H1 (cell line): ENCODE measurements around the gene TAPBPL. TPM values are rescaled to one million over a fixed set of nuclear protein-coding genes. Genes with fewer than 3 reads are reported as not detected.
"Not testable (repeated sequence)": the region's sequence is repeated elsewhere in the genome, so short reads cannot be mapped to it uniquely, and the experiment has no call there.

ENCODE experiments used
- CTCF ChIA-PET: fragments of 300-600 bp; sonication (Branson Sonifier 250); formaldehyde crosslinking; loops from one replicate; lab custom pipeline; 2021; ENCODE audit not compliant: partially characterized antibody; lab: Charles Lee
- POLR2A ChIA-PET: fragments of 300-600 bp; sonication (Branson Sonifier 250); formaldehyde crosslinking; loops from one replicate; lab custom pipeline; 2021; ENCODE audit warnings: inconsistent platforms; ENCODE audit not compliant: partially characterized antibody; lab: Charles Lee
- DNase-seq, 2 experiments: peaks; one replicate each; pipeline versions ENCODE4 v3.0.0 to v3.0.0-alpha.2; 2010 to 2022; ENCODE audit warnings: low spot score in 2 of 2, low read depth in 1 of 2, mixed read lengths in 1 of 2
- FAIRE-seq: peaks from 2 replicates; lab custom pipeline; 2011; peaks lifted over from hg19 to GRCh38; lab: Jason Lieb, UNC
- H2AFZ ChIP-seq: 2 replicates; pipeline ENCODE4 v1.8.1; 2012; ENCODE audit warnings: low read length, inconsistent platforms
- H2AK5ac ChIP-seq: 2 replicates; pipeline ENCODE4 v1.6.1; 2013; ENCODE audit warnings: low read depth, low read length
- H2BK120ac ChIP-seq: replicated peaks from 2 replicates; pipeline ENCODE3; 2013; ENCODE audit warnings: low read depth, low read length, inconsistent platforms
- H2BK12ac ChIP-seq: 2 replicates; pipeline ENCODE4 v1.6.1; 2013; ENCODE audit warnings: low read depth, low read length
- H2BK15ac ChIP-seq: 2 replicates; pipeline ENCODE4 v1.6.1; 2013; ENCODE audit warnings: low read length
- H2BK20ac ChIP-seq: 2 replicates; pipeline ENCODE4 v1.6.1; 2013; ENCODE audit warnings: low read length
- H2BK5ac ChIP-seq: 2 replicates; pipeline ENCODE4 v1.6.1; 2013; ENCODE audit warnings: low read depth, low read length
- H3K14ac ChIP-seq: 2 replicates; pipeline ENCODE4 v1.6.1; 2013; ENCODE audit warnings: inconsistent platforms; ENCODE audit not compliant: insufficient read length
- H3K18ac ChIP-seq: 2 replicates; pipeline ENCODE4 v1.6.1; 2013; ENCODE audit warnings: low read length; ENCODE audit errors: extremely low read depth
- H3K23ac ChIP-seq: 2 replicates; pipeline ENCODE4 v1.6.1; 2013; ENCODE audit warnings: inconsistent platforms; ENCODE audit not compliant: insufficient read length
- H3K23me2 ChIP-seq: 2 replicates; pipeline ENCODE4 v1.6.1; 2013; ENCODE audit warnings: low read depth, low read length
- H3K27ac ChIP-seq: 2 replicates; pipeline ENCODE4 v1.6.1; 2011; ENCODE audit warnings: low read depth, low read length, inconsistent platforms
- H3K27me3 ChIP-seq, 4 experiments: replicated peaks in 1 of 4; 1 replicate in 1 of 4; 2 replicates in 3 of 4; pipeline versions ENCODE4 v1.6.1 to v1.8.1; 2011 to 2013; ENCODE audit warnings: low read length in 3 of 4, mild to moderate bottlenecking in 3 of 4, inconsistent platforms in 2 of 4, mixed read lengths in 2 of 4, moderate library complexity in 1 of 4; ENCODE audit not compliant: control insufficient read depth in 3 of 4, insufficient read depth in 3 of 4; ENCODE audit errors: extremely low read depth in 1 of 4
- H3K36me3 ChIP-seq, 4 experiments: 2 replicates each; pipeline versions ENCODE4 v1.6.1 to v1.8.1; 2011 to 2013; ENCODE audit warnings: mild to moderate bottlenecking in 4 of 4, low read length in 3 of 4, moderate library complexity in 2 of 4, control low read depth in 1 of 4, inconsistent platforms in 1 of 4; ENCODE audit not compliant: insufficient read depth in 4 of 4, control insufficient read depth in 2 of 4
- H3K4ac ChIP-seq: replicated peaks from 2 replicates; pipeline ENCODE3; 2013; ENCODE audit warnings: low read length, low read depth, mixed read lengths, inconsistent platforms; ENCODE audit not compliant: insufficient read length
- H3K4me1 ChIP-seq, 4 experiments: replicated peaks in 1 of 4; 1 replicate in 1 of 4; 2 replicates in 3 of 4; pipeline versions ENCODE4 v1.6.1 to v1.8.1; 2011 to 2013; ENCODE audit warnings: low read length in 3 of 4, inconsistent platforms in 2 of 4, mixed read lengths in 1 of 4; ENCODE audit not compliant: insufficient read depth in 4 of 4, control insufficient read depth in 3 of 4
- H3K4me2 ChIP-seq, 2 experiments: 2 replicates each; pipeline versions ENCODE4 v1.6.1 to v1.8.1; 2011 to 2013; ENCODE audit warnings: low read depth in 2 of 2, low read length in 2 of 2, control low read depth in 1 of 2, inconsistent platforms in 1 of 2, mild to moderate bottlenecking in 1 of 2; ENCODE audit not compliant: insufficient read depth in 1 of 2
- H3K4me3 ChIP-seq, 4 experiments: fragments of 200-600, 300-600 bp in 1 of 4; sonication (generic), shearing (Covaris generic), sonication (Bioruptor Twin) in 1 of 4; 2 replicates each; pipeline versions ENCODE4 v1.5.1 to v1.8.1; 2011 to 2016; ENCODE audit warnings: low read length in 4 of 4, low read depth in 3 of 4, control low read depth in 2 of 4, inconsistent platforms in 2 of 4, mild to moderate bottlenecking in 2 of 4, mixed read lengths in 1 of 4, moderate library complexity in 1 of 4; ENCODE audit not compliant: insufficient read depth in 2 of 4; ENCODE audit errors: extremely low read depth in 1 of 4
- H3K56ac ChIP-seq: replicated peaks from 2 replicates; pipeline ENCODE3; 2013; ENCODE audit warnings: low read depth, mild to moderate bottlenecking, mixed read lengths, low read length, inconsistent platforms; ENCODE audit not compliant: insufficient read length
- H3K79me1 ChIP-seq: 2 replicates; pipeline ENCODE4 v1.6.1; 2013; ENCODE audit warnings: low read depth, low read length, control low read depth
- H3K79me2 ChIP-seq, 2 experiments: 2 replicates each; pipeline versions ENCODE4 v1.6.1 to v1.8.1; 2012 to 2013; ENCODE audit warnings: low read length in 2 of 2, mild to moderate bottlenecking in 2 of 2, inconsistent platforms in 1 of 2; ENCODE audit not compliant: insufficient read depth in 2 of 2, control insufficient read depth in 1 of 2
- H3K9ac ChIP-seq, 4 experiments: replicated peaks in 1 of 4; 1 replicate in 1 of 4; 2 replicates in 3 of 4; pipeline versions ENCODE4 v1.6.1 to v1.8.1; 2011 to 2013; ENCODE audit warnings: low read depth in 3 of 4, low read length in 3 of 4, control low read depth in 2 of 4, mild to moderate bottlenecking in 2 of 4, moderate library complexity in 2 of 4, inconsistent platforms in 1 of 4; ENCODE audit errors: extremely low read depth in 1 of 4
- H3K9me3 ChIP-seq, 2 experiments: 2 replicates each; pipeline versions ENCODE4 v1.6.1 to v1.8.1; 2012 to 2013; ENCODE audit warnings: mild to moderate bottlenecking in 2 of 2, moderate library complexity in 2 of 2, control low read depth in 1 of 2, inconsistent platforms in 1 of 2, low read depth in 1 of 2, low read length in 1 of 2, mixed read lengths in 1 of 2; ENCODE audit not compliant: insufficient read depth in 2 of 2
- H4K20me1 ChIP-seq, 2 experiments: replicated peaks in 1 of 2; 2 replicates each; pipeline versions ENCODE3 to v1.8.1; 2011 to 2013; ENCODE audit warnings: inconsistent platforms in 2 of 2, low read length in 2 of 2, mild to moderate bottlenecking in 1 of 2; ENCODE audit not compliant: insufficient read depth in 2 of 2, control insufficient read depth in 1 of 2
- H4K5ac ChIP-seq: 2 replicates; pipeline ENCODE4 v1.6.1; 2013; ENCODE audit warnings: low read length, low read depth, mixed read lengths, inconsistent platforms; ENCODE audit not compliant: insufficient read length
- H4K8ac ChIP-seq: 2 replicates; pipeline ENCODE4 v1.8.0; 2013; ENCODE audit warnings: mild to moderate bottlenecking, moderate library complexity, low read length, inconsistent platforms; ENCODE audit not compliant: insufficient read depth; ENCODE audit errors: extremely low read depth
- H4K91ac ChIP-seq: replicated peaks from 2 replicates; pipeline ENCODE3; 2013; ENCODE audit warnings: low read length, mixed read lengths, inconsistent platforms; ENCODE audit not compliant: insufficient read length
- SIRT6 ChIP-seq: IDR thresholded peaks from one replicate; pipeline ENCODE4 v1.7.1; 2012; ENCODE audit warnings: low read length, inconsistent platforms
- WGBS, 2 experiments: shearing (Covaris generic) in 1 of 2; methylation state at CpG; one replicate each; pipeline versions ENCODE4 v1.1.6 to v1.1.7; 2013 to 2015; ENCODE audit warnings: low lambda C conversion rate in 2 of 2, mixed read lengths in 2 of 2, inconsistent platforms in 1 of 2, low coverage in 1 of 2, missing lambda C conversion rate in 1 of 2; ENCODE audit not compliant: insufficient replicate concordance in 2 of 2, insufficient coverage in 1 of 2, insufficient read length in 1 of 2; ENCODE audit errors: extremely low coverage in 1 of 2, missing lambda C conversion rate in 1 of 2; 5-methylcytosine and 5-hydroxymethylcytosine counted together
- polyA plus RNA-seq, 7 experiments: library from polyadenylated mRNA; depleted of rRNA in 3 of 7; stranded (reverse) in 5 of 7; unstranded in 2 of 7; fragments of >200 nt in 5 of 7; fragments of 200-250 nt in 2 of 7; gene quantifications; 1 replicate in 5 of 7; 2 replicates in 1 of 7; 4 replicates in 1 of 7; pipeline versions ENCODE4 v1.2.1 to v1.2.3, GENCODE V29; 2011 to 2013; ENCODE audit warnings: missing spikeins in 2 of 7, mixed read lengths in 2 of 7
- total RNA-seq: library from RNA; stranded (reverse); fragmentation: NEBNext Ultra II Directional; extraction: Animal tissue kit (Norgen Biotek cat#: 25700); gene quantifications from 2 replicates; pipeline ENCODE4 v1.2.1, GENCODE V29; 2021

TAPBPL gene
- total and polyA plus RNA-seq, 2 of the 8 experiments (the other 6 are each of a cell fraction or from before 2014, with no cell fraction given), result 0.61 to 1.5 TPM

GRCh38 chr12:6476489-6476888 is 24.6 kb downstream of the TAPBPL start (continued):
- TF ChIP-seq SIRT6, result no peak

GRCh38 chr12:6477601-6478377 is 25.9 kb downstream of the TAPBPL start:
- H3K18ac ChIP-seq, H2BK20ac ChIP-seq, H2BK12ac ChIP-seq, H2BK5ac ChIP-seq, H3K4me2 ChIP-seq, H3K9ac ChIP-seq, H3K4me1 ChIP-seq, H3K79me2 ChIP-seq, H2AK5ac ChIP-seq, H4K91ac ChIP-seq, H3K27ac ChIP-seq, H3K23ac ChIP-seq, H4K8ac ChIP-seq, H3K4ac ChIP-seq, H2AFZ ChIP-seq, H2BK15ac ChIP-seq, H3K14ac ChIP-seq, H4K5ac ChIP-seq, DNase-seq, H3K23me2 ChIP-seq, FAIRE-seq, H3K4me3 ChIP-seq, H2BK120ac ChIP-seq, H3K27me3 ChIP-seq, H3K36me3 ChIP-seq, H3K79me1 ChIP-seq, H4K20me1 ChIP-seq, H3K56ac ChIP-seq: not testable (repeated sequence)
- H3K9me3 ChIP-seq, result peaks cover 0 to 10% of the 10 kb centered on the region in 2 experiments; a peak in 2 of 4 replicates
- POLR2A ChIA-PET, result interaction anchor here (0.7 to 1.5 kb wide), 3 partner anchors 10 to 27 kb away, joined by 3 to 4 read pairs (median 3); no protein-coding TSS in a partner anchor
- CTCF ChIA-PET, result interaction anchor here (1.0 kb wide), 1 partner anchor 12 kb away, joined by 8 read pairs; no protein-coding TSS in a partner anchor
- WGBS, 2 experiments, result 93% methylated on average over 37 of the region's 37 CpGs; no CpG with 5 or more reads in 1 of the 2 experiments
